ENCODE measurements around the gene USP28. TPM values are rescaled to one million over a fixed set of nuclear protein-coding genes. Genes with fewer than 3 reads are reported as not detected.
"Not testable (repeated sequence)": the region's sequence is repeated elsewhere in the genome, so short reads cannot be mapped to it uniquely, and the experiment has no call there.

USP28 gene
- polyA plus RNA-seq, 10 donors = 43.7 to 108 (median 76.8) TPM

DNA sequence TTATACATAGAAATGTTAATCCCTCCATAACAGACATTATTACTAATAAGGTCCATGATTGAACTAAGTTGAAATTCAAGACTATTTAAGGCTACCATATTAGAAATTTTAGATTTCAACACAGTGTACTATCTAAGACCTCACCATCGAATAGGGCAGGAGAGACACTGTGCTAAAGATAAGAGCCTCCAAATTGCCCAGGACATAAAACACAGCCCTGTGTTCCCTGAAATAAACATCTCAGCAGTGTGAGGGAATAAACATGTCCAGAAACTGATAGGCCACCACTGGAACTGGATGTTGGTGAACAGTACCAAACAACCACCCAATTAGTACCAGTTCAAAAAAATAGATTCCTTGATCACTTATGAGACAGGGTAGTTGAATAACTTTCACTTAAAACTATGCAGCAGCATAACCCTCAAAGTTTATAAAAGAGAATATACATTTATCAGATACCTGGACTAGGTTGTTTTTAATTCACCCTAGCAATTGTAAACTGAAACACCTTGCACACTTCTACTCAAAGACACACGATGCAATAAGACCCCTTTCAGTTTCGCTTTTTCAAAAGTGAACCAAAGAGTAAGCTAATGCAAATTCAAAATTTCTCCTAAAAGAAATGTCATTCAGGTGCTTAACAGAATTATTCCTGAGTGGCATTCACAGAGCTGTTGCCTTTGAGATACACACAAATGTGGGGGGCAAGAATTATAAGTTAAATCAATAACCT, 34.3 kb downstream of the USP28 start:
- DNase-seq = no peak

DNA sequence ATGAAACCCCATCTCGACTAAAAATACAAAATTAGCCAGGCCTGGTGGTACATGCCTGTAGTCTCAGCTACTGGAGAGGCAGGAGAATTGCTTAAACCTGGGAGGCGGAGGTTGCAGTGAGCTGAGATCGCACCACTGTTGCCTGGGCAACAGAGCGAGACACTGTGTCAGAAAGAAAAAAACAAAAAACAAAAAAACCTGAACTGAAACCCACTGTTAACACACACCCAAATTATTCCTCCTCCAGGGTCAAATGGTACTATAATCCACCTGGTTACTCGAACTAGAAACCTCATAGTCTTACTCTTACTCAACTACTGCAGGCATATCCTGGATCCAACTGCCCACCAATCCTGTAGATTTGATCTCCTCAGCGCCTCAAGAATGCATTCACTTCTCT, 35.5 kb downstream of the USP28 start:
- no peak for DNase-seq

DNA sequence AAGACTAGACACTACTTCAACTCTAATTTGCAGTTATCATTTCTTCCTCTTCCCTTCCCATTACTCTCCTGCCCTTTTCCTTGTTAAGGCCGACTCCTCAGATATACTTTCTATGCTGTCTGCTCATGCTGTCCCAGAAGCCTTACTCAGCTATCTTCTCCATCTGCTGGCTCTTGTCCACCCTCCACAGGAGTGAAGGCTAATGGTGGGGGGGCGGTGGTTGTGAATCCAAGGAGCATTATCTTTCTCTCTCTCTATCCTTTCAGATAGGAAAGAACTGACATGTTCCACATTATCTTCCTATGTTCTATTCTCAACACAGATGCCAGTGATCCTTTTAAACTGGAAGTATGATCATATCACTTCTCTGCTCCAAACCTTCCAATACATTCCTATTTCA, 37.4 kb downstream of the USP28 start:
- DNase-seq = no peak

DNA sequence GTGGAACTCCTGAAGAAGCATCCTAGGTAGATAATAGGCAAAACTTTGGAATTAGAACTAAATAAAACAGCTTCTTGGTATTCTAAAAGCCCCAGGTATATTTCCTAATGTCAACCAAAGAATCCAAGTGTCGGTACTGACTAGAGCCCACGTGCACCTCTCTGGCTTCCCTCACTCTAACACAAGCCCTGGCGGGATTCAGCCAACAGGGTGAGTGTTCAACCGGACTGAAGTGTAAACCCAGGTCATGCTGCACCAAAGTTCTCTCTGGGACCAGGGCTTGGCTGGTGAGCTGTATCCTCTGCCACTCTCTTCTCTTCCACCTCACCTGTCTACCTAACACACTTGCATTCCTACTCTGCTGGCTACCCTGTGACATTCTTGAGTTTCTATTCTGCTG, 40.1 kb downstream of the USP28 start:
- no peak for DNase-seq

DNA sequence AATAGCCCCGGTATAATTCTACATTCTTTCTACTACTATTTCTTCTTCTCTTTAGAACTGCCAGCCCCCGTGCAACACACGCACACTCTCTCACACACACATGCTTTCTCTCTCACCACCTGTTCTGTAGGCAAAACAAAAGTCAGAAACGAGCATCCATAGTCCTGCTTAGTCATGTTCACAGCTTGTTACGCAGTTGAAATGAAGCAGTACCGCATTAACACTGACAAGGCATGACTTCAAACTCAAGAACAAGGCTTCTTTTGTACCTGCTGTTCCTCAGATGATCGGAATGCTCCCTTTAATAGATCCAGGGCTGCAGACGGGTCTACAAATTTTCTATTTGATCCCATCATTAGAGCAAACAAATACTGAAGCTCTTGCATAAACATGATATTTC, 42.2 kb downstream of the USP28 start:
- no peak for DNase-seq

DNA sequence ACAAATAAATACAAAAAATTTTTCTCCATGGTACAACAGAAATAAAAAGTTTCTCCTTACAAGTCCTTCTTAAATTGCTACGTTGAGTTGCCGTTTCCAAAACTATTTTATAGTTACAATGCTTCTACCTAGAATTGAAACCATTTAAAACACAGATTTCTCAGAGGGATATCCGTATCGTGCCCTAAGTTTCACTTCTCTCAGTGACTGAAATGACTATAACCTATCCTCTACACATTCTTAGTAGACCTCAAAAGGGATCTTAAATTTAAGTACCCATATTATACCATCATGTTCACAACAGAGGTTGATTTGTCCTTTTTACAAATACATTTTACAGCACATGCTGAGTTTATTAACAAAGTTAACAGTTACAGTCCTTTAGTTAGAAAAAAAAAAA, 44.1 kb downstream of the USP28 start:
- no peak for DNase-seq

DNA sequence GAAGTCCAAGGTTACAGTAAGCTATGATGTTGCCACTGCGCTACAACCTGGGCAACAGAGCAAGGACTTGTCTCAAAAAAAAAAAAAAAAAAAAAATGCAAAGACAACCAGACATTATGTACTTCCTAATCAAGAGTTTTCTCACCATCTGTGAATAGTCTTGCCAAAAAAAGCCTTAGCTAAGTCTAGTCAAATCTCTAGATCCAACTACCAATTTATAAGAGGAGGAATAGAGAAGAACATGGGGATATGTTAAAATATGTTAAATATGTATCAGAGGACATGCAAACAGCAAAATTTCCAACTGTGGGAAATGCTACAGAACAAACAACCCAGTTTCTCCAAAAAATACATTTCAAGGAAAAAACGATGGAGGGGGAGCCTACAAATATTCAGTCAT, 45.6 kb downstream of the USP28 start:
- DNase-seq = no peak

DNA sequence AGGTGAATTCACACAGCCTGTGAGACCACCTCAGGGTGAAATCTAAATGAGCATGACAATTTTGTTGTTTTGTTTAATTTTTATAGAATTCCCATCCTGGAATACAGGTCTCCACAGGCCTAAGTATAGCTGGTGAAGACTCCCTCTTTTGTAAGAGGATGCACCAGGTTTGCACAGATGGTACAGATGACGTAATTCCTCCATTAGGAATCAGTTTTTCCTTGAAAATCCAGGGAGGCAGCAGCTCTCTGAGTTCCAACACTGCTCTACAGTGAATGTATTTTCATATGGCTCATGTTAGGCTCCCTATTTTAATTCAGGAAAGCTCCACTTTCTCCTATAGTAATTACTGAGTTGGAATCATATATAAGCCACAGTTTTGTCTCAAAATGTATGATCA, 47.2 kb downstream of the USP28 start:
- no peak for DNase-seq

DNA sequence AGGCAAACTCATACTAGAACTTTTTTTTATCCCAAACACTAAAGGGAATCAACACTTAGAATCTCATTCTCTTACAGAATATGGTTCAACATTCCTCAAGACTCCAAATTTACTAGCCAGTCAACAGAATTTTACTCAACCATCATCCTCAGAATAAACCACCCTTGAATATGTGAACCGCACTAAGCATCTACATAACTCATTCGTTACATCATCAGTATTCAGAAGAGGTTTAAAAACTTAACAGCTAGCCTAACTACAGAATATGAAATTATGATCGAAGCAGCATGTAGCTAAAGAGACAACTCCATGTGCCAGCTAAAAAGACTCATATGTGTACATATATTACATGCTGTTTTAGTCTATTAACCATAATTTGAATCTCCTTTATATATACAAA, 47.9 kb downstream of the USP28 start:
- no peak for DNase-seq

DNA sequence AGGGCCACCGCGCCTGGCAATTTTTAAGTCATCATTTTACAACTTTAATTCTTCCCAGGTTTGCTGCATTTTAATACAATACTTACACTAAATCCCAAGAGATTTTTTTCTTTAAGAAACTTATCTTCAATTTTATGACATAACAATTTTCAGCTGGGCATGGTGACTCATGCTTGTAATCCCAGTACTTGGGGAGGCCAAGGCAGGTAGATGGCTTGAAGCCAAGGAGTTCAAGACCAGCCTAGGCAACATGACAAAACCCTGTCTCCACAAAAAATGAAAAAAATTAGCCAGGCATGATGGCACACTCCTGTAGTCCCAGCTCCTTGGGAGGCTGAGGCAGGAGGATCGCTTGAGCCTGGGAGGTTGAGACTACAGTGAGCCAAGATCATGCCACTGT, 56.9 kb downstream of the USP28 start:
- no peak for DNase-seq

DNA sequence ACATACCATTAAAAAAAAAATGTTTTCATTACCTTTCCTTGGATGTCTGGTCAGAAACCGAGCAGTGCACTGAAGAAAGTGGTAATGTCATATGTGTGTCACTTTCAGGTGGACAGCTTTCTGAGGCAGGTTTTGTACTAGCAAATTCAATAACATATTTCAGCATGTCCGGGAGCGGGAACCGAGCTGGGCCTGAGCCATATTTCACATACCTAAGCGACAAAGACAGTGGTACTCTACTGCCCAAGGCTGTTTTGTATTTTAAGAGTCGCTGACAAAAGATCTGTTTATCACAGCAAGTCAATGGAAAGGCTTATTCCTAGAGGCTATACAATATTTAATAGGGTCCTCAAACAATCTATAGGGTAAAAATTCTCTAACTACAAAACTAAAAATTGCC, 57.7 kb downstream of the USP28 start:
- DNase-seq = no peak

DNA sequence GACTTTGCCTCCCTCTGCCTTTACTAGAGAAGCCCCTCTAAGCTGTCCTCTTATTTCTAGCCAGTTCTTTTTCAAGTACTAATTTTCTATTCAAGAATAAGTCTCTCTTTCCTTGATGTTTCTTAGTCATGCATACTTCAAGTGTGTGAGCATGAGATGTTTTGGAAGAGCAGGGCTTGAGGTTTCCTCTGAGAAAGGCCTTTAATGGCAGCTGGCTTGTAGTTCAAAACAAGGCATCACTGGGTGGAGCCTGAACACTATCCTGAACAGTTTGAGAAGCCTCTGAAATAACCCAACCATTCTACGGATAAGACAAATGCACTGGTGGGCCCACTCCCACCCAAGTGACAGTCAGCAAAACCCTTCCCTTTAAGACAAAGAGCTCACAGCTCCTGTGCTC, 58.2 kb downstream of the USP28 start:
- DNase-seq = no peak

DNA sequence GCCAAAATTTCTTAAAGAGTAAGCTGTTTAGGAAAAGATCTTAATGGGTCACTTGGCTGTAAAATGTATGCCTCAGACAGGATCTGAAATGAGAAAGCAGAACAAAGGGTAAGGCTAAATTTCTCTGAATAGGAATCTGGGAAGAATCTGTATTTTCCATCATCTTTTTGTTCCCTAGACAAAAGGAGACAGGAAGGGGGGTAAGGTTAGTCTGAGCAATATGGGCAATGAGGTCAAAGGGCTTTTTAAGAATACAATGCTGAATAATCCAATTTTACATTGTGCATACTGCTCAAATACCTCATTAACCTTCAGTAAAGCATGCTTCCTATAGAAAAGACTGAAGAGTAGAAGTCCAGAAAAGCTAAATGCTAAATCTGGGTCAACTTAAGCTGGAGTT, 61.2 kb downstream of the USP28 start:
- no peak for DNase-seq

DNA sequence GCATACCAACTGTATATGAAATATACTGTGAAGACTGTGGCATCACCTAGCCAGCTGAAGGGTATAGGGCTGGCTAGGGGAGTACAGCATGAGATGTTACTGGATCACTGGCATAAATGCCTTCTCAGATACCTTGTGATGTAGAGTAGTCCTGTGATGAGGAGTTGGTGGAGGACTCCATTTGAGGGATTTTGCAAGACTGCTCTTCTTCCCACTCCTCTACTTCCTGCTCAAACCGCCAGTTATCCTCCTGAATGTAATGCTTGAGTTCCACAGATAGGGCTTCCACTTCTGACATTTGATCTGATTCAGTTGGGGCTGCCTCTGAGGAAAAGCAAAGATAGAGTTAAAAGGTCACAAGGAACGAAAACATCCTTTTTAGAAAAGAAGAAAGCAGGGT, 66.4 kb downstream of the USP28 start:
- DNase-seq = no peak

DNA sequence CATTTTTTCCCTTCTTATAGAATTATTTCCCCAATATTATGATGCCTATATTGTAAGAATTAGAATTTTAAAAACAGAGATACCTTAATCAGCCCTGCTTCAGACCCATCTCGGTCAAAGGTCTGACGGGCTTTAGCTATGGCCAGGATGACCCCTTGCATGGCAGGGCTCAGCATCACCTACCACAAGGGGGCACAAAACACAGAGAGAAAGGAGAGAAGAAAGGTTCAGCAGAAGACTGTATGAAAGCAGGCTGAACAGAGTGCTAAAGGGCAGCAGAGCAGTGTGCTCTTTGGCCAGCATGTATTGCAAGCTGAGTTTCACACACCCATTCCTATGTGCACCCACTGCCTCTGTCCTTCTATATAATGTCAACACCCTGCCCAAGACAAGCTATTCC, 69.0 kb downstream of the USP28 start:
- DNase-seq = peak in 1 of 3 donors; percentile 3

DNA sequence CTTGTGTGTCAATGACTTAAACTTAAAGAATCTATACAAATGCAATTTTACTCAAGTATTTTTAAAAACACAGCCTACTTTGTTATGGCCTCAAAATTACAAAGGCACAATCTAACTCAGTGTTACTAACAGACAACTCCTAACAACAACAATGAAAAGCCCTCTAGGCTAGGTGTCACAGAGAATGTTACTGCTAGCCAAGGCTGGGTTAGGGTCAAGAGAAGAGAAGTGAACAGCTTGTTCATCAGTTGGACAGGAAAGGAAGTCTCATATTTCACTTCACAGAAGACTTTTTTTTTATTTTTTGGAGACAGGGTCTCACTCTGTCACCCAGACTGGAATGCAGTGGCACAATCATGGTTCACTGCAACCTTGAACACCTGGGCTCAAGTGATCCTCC, 69.7 kb downstream of the USP28 start:
- no peak for DNase-seq

DNA sequence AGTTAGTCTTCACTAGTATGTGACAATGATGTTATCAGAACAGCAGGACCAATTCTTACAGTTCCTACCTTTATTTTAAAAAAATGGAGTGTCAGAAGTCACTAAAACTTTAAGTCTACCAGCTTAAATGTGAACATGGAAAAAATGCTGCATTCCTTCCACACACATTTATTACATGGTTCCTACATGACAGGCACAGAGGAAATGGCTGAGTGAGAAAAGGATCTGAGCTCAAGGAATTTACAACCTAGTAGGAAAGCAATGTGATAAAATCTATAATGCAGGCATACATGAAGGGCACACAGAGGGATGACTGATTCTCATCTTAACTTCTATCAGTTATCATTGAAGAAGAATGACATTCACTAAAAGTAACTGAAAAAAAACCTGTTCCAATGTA, 72.8 kb downstream of the USP28 start:
- DNase-seq = no peak

DNA sequence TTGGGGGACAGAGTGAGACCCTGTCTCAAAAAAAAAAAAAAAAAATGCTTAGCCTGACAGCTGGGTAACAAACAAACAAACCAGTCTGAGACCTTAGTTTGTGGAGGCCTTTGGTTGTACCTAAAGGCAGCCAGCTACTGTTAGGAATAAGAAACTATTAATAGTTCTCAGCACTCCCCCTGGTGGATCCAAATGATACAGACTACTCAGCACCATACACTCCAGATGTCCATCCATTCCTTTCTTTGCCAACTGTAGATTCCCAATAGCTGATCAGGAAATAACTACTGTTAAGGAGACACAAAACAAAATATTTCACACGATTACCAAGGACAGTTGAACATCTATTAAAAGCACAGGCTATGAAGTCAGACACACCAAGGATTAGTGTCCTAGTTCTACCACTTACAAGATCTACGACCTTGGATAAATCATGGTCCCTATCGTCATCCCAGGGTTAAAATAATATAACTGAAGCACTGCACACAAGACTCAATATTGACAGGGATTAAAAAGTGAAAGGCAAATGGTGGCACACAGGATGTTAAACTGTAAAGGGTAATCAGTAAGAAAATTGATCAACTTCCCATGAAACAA, 78.6 kb downstream of the USP28 start:
- DNase-seq = peak; percentile 31 to 64 (median 31)

DNA sequence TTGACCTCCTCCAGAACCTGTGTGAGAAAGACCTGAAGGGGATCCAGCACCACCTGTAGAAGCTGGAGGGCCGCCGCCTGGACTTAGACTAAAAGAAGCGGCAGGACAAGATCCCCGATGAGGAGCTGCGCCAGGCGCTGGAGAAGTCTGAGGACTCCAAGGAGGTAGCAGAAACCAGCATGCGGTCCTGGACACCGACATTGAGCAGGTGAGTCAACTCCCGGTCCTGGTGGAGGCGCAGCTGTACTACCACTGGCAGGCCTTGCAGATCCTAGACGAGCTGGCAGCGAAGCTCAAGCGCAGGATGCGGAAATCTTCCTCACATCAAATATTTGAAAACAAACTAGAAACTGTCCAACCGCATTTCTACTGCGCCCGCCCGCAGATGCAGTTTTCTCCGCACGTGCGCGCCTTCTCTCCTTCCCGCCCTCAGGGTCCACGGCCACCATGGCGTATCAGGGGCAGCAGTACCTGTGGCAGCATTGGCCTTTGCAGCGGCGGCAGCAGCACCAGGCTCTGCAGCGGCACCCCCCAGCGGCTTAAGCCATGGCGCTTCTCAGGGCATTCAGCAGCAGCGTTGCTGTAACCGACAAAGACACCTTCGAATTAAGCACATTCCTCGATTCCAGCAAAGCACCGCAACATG, 85.6 kb downstream of the USP28 start:
- DNase-seq = no peak

DNA sequence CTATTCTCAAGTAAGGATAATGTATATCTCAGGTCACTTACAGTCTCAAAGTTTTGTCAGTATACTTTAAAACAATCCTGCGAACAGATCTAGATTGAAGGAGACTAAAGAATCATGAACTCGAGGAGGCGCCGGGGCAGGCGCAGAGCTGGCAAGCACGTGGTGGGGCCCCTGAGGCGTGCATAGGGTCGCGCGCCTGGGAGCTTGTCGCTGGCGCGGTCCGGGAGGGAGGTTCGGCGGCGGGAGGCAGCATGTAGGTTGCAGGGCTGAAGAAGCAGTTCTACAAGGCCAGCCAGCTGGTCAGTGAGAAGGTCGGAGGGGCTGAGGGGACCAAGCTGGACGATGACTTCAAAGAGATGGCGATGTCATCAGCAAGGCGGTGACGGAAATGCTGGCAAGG, 86.4 kb downstream of the USP28 start:
- not testable (repeated sequence) for DNase-seq

DNA sequence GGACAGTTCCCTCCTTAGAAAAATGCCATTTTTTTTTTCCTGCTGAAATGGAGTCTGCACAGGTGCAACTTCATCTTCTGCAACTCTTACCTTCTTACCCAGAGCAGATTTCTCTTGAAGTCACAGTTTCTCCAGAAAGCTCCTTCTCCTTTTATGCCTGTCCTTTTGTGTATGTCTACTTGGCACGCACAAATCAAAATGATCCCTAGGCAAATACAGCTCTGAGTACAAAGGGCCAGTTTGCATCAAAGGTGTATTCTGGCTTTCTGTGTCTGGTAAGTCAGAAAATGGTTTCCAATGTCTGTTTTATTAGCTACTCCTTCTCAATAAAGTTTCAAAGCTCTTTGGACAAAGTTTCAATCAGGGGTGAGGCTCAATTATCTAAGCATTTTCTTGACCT, 93.2 kb downstream of the USP28 start:
- no peak for DNase-seq

DNA sequence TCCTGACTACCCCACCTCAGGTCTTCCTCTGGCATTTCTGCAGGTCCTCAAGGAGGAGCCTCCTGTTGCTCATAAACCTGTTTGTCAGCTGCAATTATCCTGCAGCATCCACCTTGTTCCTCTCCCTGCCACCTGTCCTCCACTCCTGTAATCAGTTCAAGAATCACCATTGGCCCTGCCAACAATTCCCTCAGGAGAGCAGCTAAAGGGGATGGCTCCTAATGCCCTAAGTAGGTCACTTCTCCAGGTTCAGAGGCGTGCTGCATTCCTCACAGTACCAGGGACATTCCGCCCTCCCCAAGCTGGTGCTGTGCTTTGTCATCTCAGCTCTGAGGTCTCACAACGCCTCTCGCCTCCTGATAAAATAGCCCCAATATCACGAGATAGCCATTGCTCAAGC, 93.7 kb downstream of the USP28 start:
- DNase-seq = no peak

DNA sequence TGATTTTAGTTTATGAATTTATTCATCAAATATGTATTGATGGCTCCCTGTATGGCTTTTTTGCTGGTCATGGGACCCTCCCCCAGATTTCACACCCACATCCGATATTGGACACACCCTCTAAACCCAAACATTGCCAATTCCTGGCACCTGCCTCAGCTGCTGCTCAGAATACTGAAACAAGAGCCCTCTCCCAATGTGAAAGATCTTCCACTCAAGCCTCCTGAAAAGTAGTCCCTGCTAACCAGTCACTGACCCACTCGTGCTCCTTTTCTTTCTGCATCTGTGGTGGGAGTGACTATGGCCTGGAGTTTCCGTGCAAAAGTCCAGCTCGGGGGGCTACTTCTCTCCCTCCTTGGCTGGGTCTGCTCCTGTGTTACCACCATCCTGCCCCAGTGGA, 95.9 kb downstream of the USP28 start, which contains the start of gene CLDN25:
CLDN25 (plus strand) TSS at position 301 of the 400 bp plus-strand sequence; CDS start at position 301, 0 bp downstream.
- no peak for DNase-seq
